IMR-90 (cell line): ENCODE results near the gene ANKRD9. TPM values are rescaled to one million over a fixed set of nuclear protein-coding genes. Genes with fewer than 3 reads are reported as not detected.

ENCODE experiments used
- ATAC-seq: fragments of 200-7000 bp; cut with Tn5 transposase; 2 replicates; pipeline ENCODE4 v1.9.1; 2020; ENCODE audit warnings: low read depth, mild to moderate bottlenecking, moderate library complexity
- BruUV-seq: library from RNA; stranded (reverse); fragments of 400-500 nt; replicated peaks from 2 replicates; lab custom pipeline; 2021; lab: Mats Ljungman, UMichigan
- CTCF ChIA-PET: fragments of 300-600 bp; formaldehyde crosslinking; extraction: SDS; loops from one replicate; lab custom pipeline; 2021; ENCODE audit warnings: antibody characterized with exemption; lab: Yijun Ruan, JAX
- POLR2A ChIA-PET: fragments of 300-600 bp; sonication (Branson Sonifier 250); formaldehyde crosslinking; loops from one replicate; lab custom pipeline; 2022; ENCODE audit warnings: antibody characterized with exemption; ENCODE audit not compliant: unreplicated experiment; lab: Charles Lee
- DNase-seq: peaks from one replicate; pipeline ENCODE4 v3.0.0; 2013
- H2AFZ ChIP-seq: replicated peaks from 2 replicates; pipeline ENCODE3; 2013; ENCODE audit warnings: low read length, mild to moderate bottlenecking; ENCODE audit not compliant: poor library complexity
- H2AK5ac ChIP-seq: 2 replicates; pipeline ENCODE4 v1.6.1; 2013; ENCODE audit warnings: low read depth, low read length, inconsistent platforms
- H2AK9ac ChIP-seq: replicated peaks from 2 replicates; pipeline ENCODE3; 2013; ENCODE audit warnings: mild to moderate bottlenecking, low read depth, low read length, moderate library complexity; ENCODE audit not compliant: poor library complexity
- H2BK120ac ChIP-seq: 2 replicates; pipeline ENCODE4 v1.6.1; 2013; ENCODE audit warnings: low read depth, low read length, inconsistent platforms
- H2BK15ac ChIP-seq: 3 replicates; pipeline ENCODE4 v1.6.1; 2013; ENCODE audit warnings: low read depth, low read length, inconsistent platforms
- H2BK20ac ChIP-seq: 2 replicates; pipeline ENCODE4 v1.6.1; 2013; ENCODE audit warnings: low read depth, mild to moderate bottlenecking, inconsistent platforms, low read length, moderate library complexity
- H2BK5ac ChIP-seq: 2 replicates; pipeline ENCODE4 v1.6.1; 2013; ENCODE audit warnings: mild to moderate bottlenecking, low read depth, low read length, inconsistent platforms; ENCODE audit not compliant: poor library complexity, severe bottlenecking
- H3K14ac ChIP-seq: replicated peaks from 2 replicates; pipeline ENCODE4 v1.6.1; 2013; ENCODE audit warnings: low read depth, low read length, inconsistent platforms
- H3K18ac ChIP-seq: 2 replicates; pipeline ENCODE4 v1.6.1; 2013; ENCODE audit warnings: low read depth, low read length, control low read depth
- H3K23ac ChIP-seq: 2 replicates; pipeline ENCODE4 v1.6.1; 2013; ENCODE audit warnings: low read depth, low read length, inconsistent platforms
- H3K27ac ChIP-seq: 2 replicates; pipeline ENCODE4 v1.5.1; 2013; ENCODE audit warnings: mild to moderate bottlenecking, control low read depth, low read length; ENCODE audit not compliant: insufficient read depth
- H3K27me3 ChIP-seq: 2 replicates; pipeline ENCODE4 v1.6.1; 2013; ENCODE audit warnings: low read length; ENCODE audit not compliant: control insufficient read depth, insufficient read depth
- H3K36me3 ChIP-seq: 2 replicates; pipeline ENCODE4 v1.6.1; 2013; ENCODE audit warnings: low read length, mixed read lengths; ENCODE audit not compliant: control insufficient read depth, insufficient read depth
- H3K4ac ChIP-seq: 2 replicates; pipeline ENCODE4 v1.6.1; 2013; ENCODE audit warnings: low read depth, low read length, inconsistent platforms
- H3K4me1 ChIP-seq: 2 replicates; pipeline ENCODE4 v1.6.1; 2013; ENCODE audit warnings: low read length, mixed read lengths; ENCODE audit not compliant: control insufficient read depth, insufficient read depth
- H3K4me2 ChIP-seq: 2 replicates; pipeline ENCODE4 v1.6.1; 2013; ENCODE audit warnings: low read depth, mild to moderate bottlenecking, control low read depth, low read length, moderate library complexity
- H3K4me3 ChIP-seq: 2 replicates; pipeline ENCODE4 v1.5.1; 2013; ENCODE audit warnings: low read depth, mild to moderate bottlenecking, control low read depth, low read length, moderate library complexity; ENCODE audit not compliant: insufficient read depth
- H3K56ac ChIP-seq: 2 replicates; pipeline ENCODE4 v1.6.1; 2013; ENCODE audit warnings: low read length, inconsistent platforms; ENCODE audit not compliant: insufficient read depth; ENCODE audit errors: extremely low read depth
- H3K79me1 ChIP-seq, 2 experiments: 2 replicates each; pipeline ENCODE4 v1.6.1; 2013; ENCODE audit warnings: low read length in 2 of 2, inconsistent platforms in 1 of 2, low read depth in 1 of 2
- H3K9ac ChIP-seq: 2 replicates; pipeline ENCODE4 v1.6.1; 2013; ENCODE audit warnings: low read depth, low read length, control low read depth
- H3K9me1 ChIP-seq: 2 replicates; pipeline ENCODE4 v1.6.1; 2013; ENCODE audit warnings: low read length, inconsistent platforms; ENCODE audit not compliant: insufficient read depth
- H3K9me3 ChIP-seq: 2 replicates; pipeline ENCODE4 v1.6.1; 2013; ENCODE audit warnings: low read length; ENCODE audit not compliant: control insufficient read depth, insufficient read depth
- H4K20me1 ChIP-seq: 2 replicates; pipeline ENCODE4 v1.6.1; 2013; ENCODE audit warnings: low read length, inconsistent platforms; ENCODE audit not compliant: insufficient read depth
- H4K5ac ChIP-seq: 2 replicates; pipeline ENCODE4 v1.6.1; 2013; ENCODE audit warnings: mild to moderate bottlenecking, low read depth, low read length, control low read depth
- H4K8ac ChIP-seq, 2 experiments: 2 replicates each; pipeline ENCODE4 v1.6.1; 2013; ENCODE audit warnings: low read depth in 2 of 2, low read length in 2 of 2, control low read depth in 1 of 2, inconsistent platforms in 1 of 2
- H4K91ac ChIP-seq: 2 replicates; pipeline ENCODE4 v1.6.1; 2013; ENCODE audit warnings: low read depth, low read length, inconsistent platforms; ENCODE audit not compliant: insufficient read depth
- BHLHE40 ChIP-seq: fragments of 150-350 bp; IDR thresholded peaks from 2 replicates; pipeline ENCODE4 v1.6.1; 2016; ENCODE audit warnings: mild to moderate bottlenecking, low read depth, low read length
- CEBPB ChIP-seq: IDR thresholded peaks from 2 replicates; pipeline ENCODE4 v1.6.1; 2012; ENCODE audit warnings: low read depth, low read length, improper control_type of control experiment
- CHD1 ChIP-seq: IDR thresholded peaks from 2 replicates; pipeline ENCODE4 v1.6.1; 2012; ENCODE audit warnings: low read depth, low read length, improper control_type of control experiment
- CTCF ChIP-seq: conservative IDR thresholded peaks from 2 replicates; pipeline ENCODE4 v1.5.1; 2012; ENCODE audit warnings: mild to moderate bottlenecking, low read depth, low read length, improper control_type of control experiment
- ELK1 ChIP-seq: fragments of 150-350 bp; IDR thresholded peaks from 2 replicates; pipeline ENCODE4 v1.6.1; 2016; ENCODE audit warnings: low read depth, mild to moderate bottlenecking, low read length, moderate library complexity, borderline replicate concordance
- FOS ChIP-seq: fragments of 150-350 bp; IDR thresholded peaks from 2 replicates; pipeline ENCODE4 v1.6.1; 2016; ENCODE audit warnings: low read depth, low read length
- MAFK ChIP-seq: IDR thresholded peaks from 2 replicates; pipeline ENCODE4 v1.6.1; 2012; ENCODE audit warnings: low read depth, low read length, improper control_type of control experiment
- MAZ ChIP-seq: IDR thresholded peaks from 2 replicates; pipeline ENCODE4 v1.6.1; 2012; ENCODE audit warnings: low read depth, mild to moderate bottlenecking, low read length, improper control_type of control experiment, moderate library complexity, borderline replicate concordance
- MXI1 ChIP-seq: IDR thresholded peaks from 2 replicates; pipeline ENCODE4 v1.6.1; 2012; ENCODE audit warnings: low read depth, mild to moderate bottlenecking, low read length, moderate library complexity, borderline replicate concordance
- NFE2L2 ChIP-seq: fragments of 150-350 bp; IDR thresholded peaks from 2 replicates; pipeline ENCODE4 v1.6.1; 2016; ENCODE audit warnings: low read depth, mild to moderate bottlenecking, low read length
- POLR2A ChIP-seq: IDR thresholded peaks from 2 replicates; pipeline ENCODE4 v1.6.1; 2012; ENCODE audit warnings: mild to moderate bottlenecking, low read depth, low read length
- RAD21 ChIP-seq: IDR thresholded peaks from 2 replicates; pipeline ENCODE4 v1.6.1; 2012; ENCODE audit warnings: low read length, improper control_type of control experiment
- RCOR1 ChIP-seq: IDR thresholded peaks from 2 replicates; pipeline ENCODE4 v1.6.1; 2012; ENCODE audit warnings: mild to moderate bottlenecking, low read length, improper control_type of control experiment; ENCODE audit not compliant: insufficient replicate concordance
- RFX5 ChIP-seq: IDR thresholded peaks from 2 replicates; pipeline ENCODE4 v1.8.0; 2012; ENCODE audit warnings: low read depth, mild to moderate bottlenecking, low read length, moderate library complexity
- SMC3 ChIP-seq: fragments of 150-350 bp; IDR thresholded peaks from 2 replicates; pipeline ENCODE4 v1.6.1; 2016; ENCODE audit warnings: low read depth, mild to moderate bottlenecking, antibody characterized with exemption, low read length, moderate library complexity
- USF2 ChIP-seq: fragments of 150-350 bp; IDR thresholded peaks from 2 replicates; pipeline ENCODE4 v1.6.1; 2017; ENCODE audit warnings: mild to moderate bottlenecking, antibody characterized with exemption, low read length, low read depth
- WGBS, 2 experiments: methylation state at CpG; one replicate each; pipeline versions ENCODE4 v1.1.5 to v1.1.7; 2013; ENCODE audit warnings: missing lambda C conversion rate in 2 of 2; ENCODE audit not compliant: insufficient read length in 1 of 2; ENCODE audit errors: extremely low coverage in 2 of 2; 5-methylcytosine and 5-hydroxymethylcytosine counted together
- dilution Hi-C: fragments of 300-500 bp; cut with HindIII; formaldehyde crosslinking; loops from one replicate; pipeline ENCODE4 v1.14.3; 2018; ENCODE audit warnings: low sequenced_read_pairs; ENCODE audit not compliant: unreplicated experiment
- in situ Hi-C: fragments of 300-500 bp; cut with MboI; formaldehyde crosslinking; loops from 3 replicates; pipeline ENCODE4 v1.14.3; 2019; ENCODE audit warnings: low sequenced_read_pairs, inconsistent platforms, mixed read lengths
- intact Hi-C: fragments of 100-400 bp; cut with micrococcal nuclease; formaldehyde crosslinking; loops from 2 replicates; pipeline ENCODE4 v1.10.0; 2022
- polyA plus RNA-seq, 3 experiments: library from polyadenylated mRNA; depleted of rRNA; stranded (reverse); fragments of >200 nt; gene quantifications; 2 replicates each; pipeline ENCODE4 v1.2.3, GENCODE V29; 2012; ENCODE audit warnings: low replicate concordance in 1 of 3
- total RNA-seq: library from RNA; depleted of rRNA; stranded (reverse); fragments of >200 nt; gene quantifications from 2 replicates; pipeline ENCODE4 v1.2.3, GENCODE V29; 2012

Gene ANKRD9
- total and polyA plus RNA-seq, 2 of the 4 experiments (the other 2 are of a cell fraction), result 3.9 to 15.7 TPM

GRCh38 chr14:102493096-102493495 is 16.5 kb downstream of the ANKRD9 start:
- Histone ChIP-seq H2AFZ (no peak overlapping the region), H3K79me1 (no peaks in the 10 kb centered on the region), H3K27me3 (no peaks in the 10 kb centered on the region), H3K4me2 (no peak overlapping the region), H3K14ac (no peak overlapping the region), H3K4ac (no peak overlapping the region), H4K8ac (no peak overlapping the region), H3K36me3 (peaks cover 11% of the 10 kb centered on the region; the same call in 1 of the 2 replicates), H3K23ac (no peak overlapping the region), H4K91ac (no peak overlapping the region), H2AK5ac (no peak overlapping the region), H3K27ac (no peak overlapping the region), H3K9me1 (no peaks in the 10 kb centered on the region), H3K18ac (no peak overlapping the region), H2BK15ac (no peak overlapping the region), H4K20me1 (peaks cover 3% of the 10 kb centered on the region), H2BK120ac (no peak overlapping the region), H2BK20ac (no peak overlapping the region), H2BK5ac (no peak overlapping the region), H3K56ac (no peak overlapping the region), H3K9me3 (no peaks in the 10 kb centered on the region), H3K4me1 (no peaks in the 10 kb centered on the region), H2AK9ac (no peak overlapping the region), H4K5ac (no peak overlapping the region), H3K4me3 (no peak overlapping the region), H3K9ac (no peak overlapping the region)
- dilution Hi-C loops, result no loop called here
- no peak for TF ChIP-seq RCOR1
- no peak for TF ChIP-seq RAD21
- no peak for TF ChIP-seq NFE2L2
- no peak for TF ChIP-seq ELK1
- no peak for TF ChIP-seq FOS
- no peak for TF ChIP-seq SMC3
- no peak for TF ChIP-seq CHD1
- no peak for TF ChIP-seq POLR2A
- TF ChIP-seq BHLHE40, result no peak
- no peak for TF ChIP-seq RFX5
- TF ChIP-seq MAZ, result no peak
- TF ChIP-seq MXI1, result no peak
- TF ChIP-seq USF2, result no peak
- TF ChIP-seq MAFK, result no peak
- TF ChIP-seq CEBPB, result no peak
- no peak for TF ChIP-seq CTCF
- DNase-seq, result no peak
- no TSS peak for BruUV-seq
- in situ Hi-C loops, result no loop called here
- no peak for ATAC-seq
- no CpG with 5 or more reads among the region's 15 CpGs for WGBS, 2 experiments
- ChIA-PET POLR2A (no interaction called here), CTCF (no interaction called here)
- intact Hi-C loops, result no loop called here
